SK-N-SH (cell line): ENCODE measurements around the gene TMCO4.
A peak's percentile ranks its signal among the peaks of the same experiment; 100 is the strongest.

ENCODE experiments used
- CTCF ChIP-seq: fragments of 200-600 bp; sonication (generic); IDR thresholded peaks from 2 replicates; pipeline ENCODE4 v1.6.1; 2017; ENCODE audit warnings: antibody characterized with exemption, mild to moderate bottlenecking, moderate library complexity
- EP300 ChIP-seq, 2 experiments: IDR thresholded peaks; 2 replicates each; pipeline versions ENCODE4 v1.4.0 to v1.6.1; 2012; ENCODE audit warnings: borderline replicate concordance in 1 of 2, low read depth in 1 of 2, low read length in 1 of 2
- MXI1 ChIP-seq: IDR thresholded peaks from 2 replicates; pipeline ENCODE4 v1.6.1; 2012; ENCODE audit warnings: mild to moderate bottlenecking, low read depth, low read length, improper control_type of control experiment
- POLR2AphosphoS5 ChIP-seq: IDR thresholded peaks from 2 replicates; pipeline ENCODE4 v1.6.1; 2012; ENCODE audit warnings: low read depth, low read length
- RCOR1 ChIP-seq: fragments of 150-350 bp; IDR thresholded peaks from 2 replicates; pipeline ENCODE4 v1.6.1; 2017; ENCODE audit warnings: antibody characterized with exemption, low read length
- REST ChIP-seq: IDR thresholded peaks from 2 replicates; pipeline ENCODE4 v1.6.1; 2012; ENCODE audit warnings: mild to moderate bottlenecking, low read depth, low read length, moderate library complexity
- TEAD4 ChIP-seq: IDR thresholded peaks from 2 replicates; pipeline ENCODE4 v1.4.0; 2012; ENCODE audit warnings: mild to moderate bottlenecking, borderline replicate concordance; ENCODE audit not compliant: insufficient read depth
- USF2 ChIP-seq: fragments of 150-350 bp; IDR thresholded peaks from 2 replicates; pipeline ENCODE4 v1.6.1; 2017; ENCODE audit warnings: antibody characterized with exemption, low read length, low read depth, borderline replicate concordance
- YY1 ChIP-seq: IDR thresholded peaks from 2 replicates; pipeline ENCODE4 v1.4.0; 2012; ENCODE audit warnings: low read depth, mild to moderate bottlenecking

- TF ChIP-seq CTCF (peak; percentile 32), EP300 (IDR thresholded peaks at IDR 0.05; ENCODE audit: borderline replicate concordance in 1 of 2, low read depth in 1 of 2, low read length in 1 of 2) (no peak), MXI1 (no peak), REST (no peak), POLR2AphosphoS5 (no peak), TEAD4 (no peak), YY1 (no peak), USF2 (no peak), RCOR1 (no peak)
These were observed at the start of gene TMCO4 for GRCh38 chr1:19799230-19800075.
